B cell (primary cell): ENCODE measurements around the gene FKBP7.
"Not testable (repeated sequence)": the region's sequence is repeated elsewhere in the genome, so short reads cannot be mapped to it uniquely, and the experiment has no call there.

ENCODE experiments used
- EZH2 ChIP-seq: IDR thresholded peaks from 2 replicates; pipeline ENCODE4 v1.6.1; 2012; ENCODE audit warnings: borderline replicate concordance, low read depth, mild to moderate bottlenecking, moderate library complexity, low read length; ENCODE audit not compliant: insufficient read depth, poor library complexity, severe bottlenecking
- TF ChIP-seq, protein P1 (sequence below): fragments of 200-600 bp; IDR thresholded peaks from one replicate; pipeline ENCODE4 v1.8.0; 2022; ENCODE audit warnings: antibody characterized with exemption, mild to moderate bottlenecking

DNA sequence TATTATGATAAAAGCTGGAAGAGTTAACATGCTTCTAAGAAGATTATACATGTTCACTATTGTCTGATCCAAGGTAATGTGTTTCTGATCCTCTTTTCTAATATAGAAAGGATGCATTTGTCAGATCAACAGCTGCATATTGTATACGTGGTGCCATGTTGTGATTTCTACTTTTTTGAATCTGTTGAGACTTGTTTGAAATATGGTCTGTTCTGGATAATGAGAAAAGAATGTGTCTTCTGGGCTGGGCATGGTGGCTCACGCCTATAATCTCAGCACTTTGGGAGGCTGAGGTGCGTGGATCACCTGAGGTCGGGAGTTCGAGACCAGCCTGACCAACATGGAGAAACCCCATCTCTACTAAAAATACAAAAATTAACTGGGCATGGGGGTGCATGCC is 54.7 kb downstream of the FKBP7 start:
- TF ChIP-seq, protein P1, sequence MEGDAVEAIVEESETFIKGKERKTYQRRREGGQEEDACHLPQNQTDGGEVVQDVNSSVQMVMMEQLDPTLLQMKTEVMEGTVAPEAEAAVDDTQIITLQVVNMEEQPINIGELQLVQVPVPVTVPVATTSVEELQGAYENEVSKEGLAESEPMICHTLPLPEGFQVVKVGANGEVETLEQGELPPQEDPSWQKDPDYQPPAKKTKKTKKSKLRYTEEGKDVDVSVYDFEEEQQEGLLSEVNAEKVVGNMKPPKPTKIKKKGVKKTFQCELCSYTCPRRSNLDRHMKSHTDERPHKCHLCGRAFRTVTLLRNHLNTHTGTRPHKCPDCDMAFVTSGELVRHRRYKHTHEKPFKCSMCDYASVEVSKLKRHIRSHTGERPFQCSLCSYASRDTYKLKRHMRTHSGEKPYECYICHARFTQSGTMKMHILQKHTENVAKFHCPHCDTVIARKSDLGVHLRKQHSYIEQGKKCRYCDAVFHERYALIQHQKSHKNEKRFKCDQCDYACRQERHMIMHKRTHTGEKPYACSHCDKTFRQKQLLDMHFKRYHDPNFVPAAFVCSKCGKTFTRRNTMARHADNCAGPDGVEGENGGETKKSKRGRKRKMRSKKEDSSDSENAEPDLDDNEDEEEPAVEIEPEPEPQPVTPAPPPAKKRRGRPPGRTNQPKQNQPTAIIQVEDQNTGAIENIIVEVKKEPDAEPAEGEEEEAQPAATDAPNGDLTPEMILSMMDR, result not testable (repeated sequence)
- not testable (repeated sequence) for TF ChIP-seq EZH2
